ENCODE measurements around the gene TFF1.

Gene TFF1

DNA sequence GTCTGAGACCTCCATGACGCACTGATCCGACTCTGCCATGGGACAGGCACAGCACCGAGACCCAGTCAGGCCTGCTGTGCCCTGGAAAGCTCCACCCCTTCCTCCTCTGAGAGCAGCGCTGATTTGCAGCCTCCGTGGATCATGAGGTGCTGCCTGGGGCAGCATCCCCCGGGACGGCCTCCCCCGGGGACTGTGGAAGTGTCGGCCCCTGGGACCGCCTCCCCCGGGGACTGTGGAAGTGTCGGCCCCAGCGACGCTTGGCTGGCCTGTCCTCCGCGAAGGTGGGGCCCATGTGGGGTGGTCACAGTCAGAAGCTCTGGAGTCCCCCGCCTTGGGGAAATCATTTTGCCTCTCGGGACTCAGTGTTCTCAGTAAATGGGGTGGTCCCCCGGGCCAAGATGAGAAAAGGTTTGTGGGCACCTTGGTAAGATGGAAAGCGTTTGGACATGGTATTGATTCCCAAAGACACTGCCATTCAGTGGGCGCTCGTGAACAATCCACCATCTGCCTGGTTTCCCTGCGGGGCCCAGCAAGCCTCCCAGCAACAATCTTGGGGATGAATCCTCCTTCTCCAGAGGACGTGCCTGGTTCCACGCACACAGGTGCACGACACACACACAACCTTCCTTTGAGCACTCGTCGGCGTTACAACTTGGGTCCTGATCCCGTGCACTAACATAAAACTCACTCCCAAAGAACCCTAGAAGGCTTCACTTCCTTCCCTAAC lies 18.6 kb downstream of the TFF1 start:
- no peak overlapping the region for H3K4me3 ChIP-seq (ENCODE audit: low read depth in 1 of 2, low read length in 2 of 2)
- H3K36me3 ChIP-seq (ENCODE audit: control insufficient read depth in 1 of 2, insufficient read depth in 2 of 2, low read length in 2 of 2): no peaks in the 10 kb centered on the region
- H3K27ac ChIP-seq (ENCODE audit: low read depth, low read length): no peak overlapping the region
- no peaks in the 10 kb centered on the region for H3K27me3 ChIP-seq (ENCODE audit: control insufficient read depth in 1 of 2, insufficient read depth in 2 of 2, low read length in 2 of 2)
- H3K4me1 ChIP-seq (ENCODE audit: control insufficient read depth in 1 of 2, insufficient read depth in 2 of 2, low read length in 2 of 2): no peaks in the 10 kb centered on the region
- H3K9ac ChIP-seq (ENCODE audit: low read depth in 1 of 2, low read length in 2 of 2): no peak overlapping the region
- H3K9me3 ChIP-seq (ENCODE audit: control insufficient read depth in 1 of 2, low read length in 2 of 2): no peaks in the 10 kb centered on the region

DNA sequence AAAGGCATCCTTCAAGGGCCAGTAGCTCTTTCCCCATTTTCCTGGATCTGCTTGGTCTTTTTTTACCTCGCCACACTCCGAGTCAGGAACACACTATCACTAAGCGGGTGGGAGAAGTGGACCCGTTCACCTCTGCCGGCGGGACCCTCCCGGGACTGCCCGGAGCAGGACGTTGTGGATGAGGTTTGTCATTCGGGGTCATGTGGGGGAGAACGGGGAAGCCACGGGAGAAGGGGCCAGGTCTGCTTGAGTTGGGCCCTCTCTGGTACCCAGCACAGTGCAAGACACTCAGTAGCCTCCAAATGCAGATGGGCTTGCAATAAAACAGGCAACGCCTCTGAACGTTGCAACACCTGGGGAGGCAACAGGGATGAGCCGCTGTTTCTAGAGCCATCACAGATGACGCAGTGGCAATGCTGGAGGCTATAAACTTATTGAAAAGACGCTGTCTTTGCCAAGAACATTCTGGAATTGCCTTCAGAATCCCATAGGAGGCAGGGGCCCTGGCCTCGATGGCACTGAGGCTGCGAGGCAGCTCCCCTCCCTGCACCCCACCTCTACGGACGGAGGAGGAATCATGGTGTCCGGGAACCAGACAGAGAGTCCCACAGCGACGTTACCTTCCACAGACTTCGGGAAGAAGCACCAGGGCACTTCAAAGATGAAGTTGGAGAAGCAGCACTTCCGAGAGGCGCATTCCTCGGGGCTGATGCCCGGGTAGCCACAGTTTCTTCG lies 19.3 kb downstream of the TFF1 start:
- no peak overlapping the region for H3K4me3 ChIP-seq (ENCODE audit: low read depth in 1 of 2, low read length in 2 of 2)

DNA sequence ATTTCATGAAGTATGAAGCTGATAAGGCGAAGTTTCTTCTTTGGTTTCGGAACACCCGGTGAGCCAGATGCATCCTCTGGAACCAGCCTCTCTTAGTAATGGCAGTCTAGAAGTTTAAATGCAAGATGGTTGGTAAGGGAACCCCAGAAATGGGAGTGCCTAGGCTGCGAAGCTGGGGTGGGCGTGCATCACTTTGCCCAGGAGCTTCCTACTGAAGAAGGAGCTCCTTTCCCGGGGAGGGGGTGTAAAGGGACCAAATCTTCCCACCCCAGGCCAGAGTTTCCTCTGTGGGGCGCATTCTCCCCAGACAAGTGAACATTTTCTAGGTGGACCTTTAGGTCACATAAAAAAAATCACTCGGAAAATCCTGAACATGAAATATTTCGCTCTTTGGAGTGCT lies 19.9 kb downstream of the TFF1 start:
- Histone ChIP-seq H3K9ac (ENCODE audit: low read depth in 1 of 2, low read length in 2 of 2) (no peak overlapping the region), H3K36me3 (ENCODE audit: control insufficient read depth in 1 of 2, insufficient read depth in 2 of 2, low read length in 2 of 2) (no peaks in the 10 kb centered on the region), H3K9me3 (ENCODE audit: control insufficient read depth in 1 of 2, low read length in 2 of 2) (no peaks in the 10 kb centered on the region), H3K27ac (ENCODE audit: low read depth, low read length) (no peak overlapping the region), H3K27me3 (ENCODE audit: control insufficient read depth in 1 of 2, insufficient read depth in 2 of 2, low read length in 2 of 2) (no peaks in the 10 kb centered on the region), H3K4me3 (ENCODE audit: low read depth in 1 of 2, low read length in 2 of 2) (no peak overlapping the region), H3K4me1 (ENCODE audit: control insufficient read depth in 1 of 2, insufficient read depth in 2 of 2, low read length in 2 of 2) (no peaks in the 10 kb centered on the region)

More for the DNA sequence above, 19.3 kb downstream of the TFF1 start:
- no peaks in the 10 kb centered on the region for H3K4me1 ChIP-seq (ENCODE audit: control insufficient read depth in 1 of 2, insufficient read depth in 2 of 2, low read length in 2 of 2)
- no peak overlapping the region for H3K9ac ChIP-seq (ENCODE audit: low read depth in 1 of 2, low read length in 2 of 2)
- no peaks in the 10 kb centered on the region for H3K27me3 ChIP-seq (ENCODE audit: control insufficient read depth in 1 of 2, insufficient read depth in 2 of 2, low read length in 2 of 2)
- no peaks in the 10 kb centered on the region for H3K36me3 ChIP-seq (ENCODE audit: control insufficient read depth in 1 of 2, insufficient read depth in 2 of 2, low read length in 2 of 2)
- no peak overlapping the region for H3K27ac ChIP-seq (ENCODE audit: low read depth, low read length)
- no peaks in the 10 kb centered on the region for H3K9me3 ChIP-seq (ENCODE audit: control insufficient read depth in 1 of 2, low read length in 2 of 2)

DNA sequence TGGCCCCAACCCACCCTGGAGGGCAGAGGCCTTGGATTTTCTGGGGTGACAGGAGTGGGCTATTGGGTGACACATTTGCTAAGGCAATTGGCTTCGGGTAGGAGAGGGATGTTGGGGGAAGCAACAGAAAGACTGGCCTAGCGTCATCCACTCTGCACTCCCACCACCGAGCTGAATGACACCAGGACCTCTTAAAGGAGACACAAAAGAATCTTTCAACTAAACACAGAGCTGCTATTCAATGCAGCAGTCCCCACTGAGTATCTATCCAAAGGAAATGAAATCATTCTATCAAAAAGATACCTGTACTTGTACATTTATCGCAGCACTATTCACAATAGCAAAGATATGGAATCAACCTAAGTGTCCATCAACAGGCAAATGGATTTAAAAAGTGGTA lies 21.7 kb downstream of the TFF1 start:
- no peaks in the 10 kb centered on the region for H3K27me3 ChIP-seq (ENCODE audit: control insufficient read depth in 1 of 2, insufficient read depth in 2 of 2, low read length in 2 of 2)
- H3K4me1 ChIP-seq (ENCODE audit: control insufficient read depth in 1 of 2, insufficient read depth in 2 of 2, low read length in 2 of 2): no peaks in the 10 kb centered on the region
- H3K4me3 ChIP-seq (ENCODE audit: low read depth in 1 of 2, low read length in 2 of 2): no peak overlapping the region
- H3K9ac ChIP-seq (ENCODE audit: low read depth in 1 of 2, low read length in 2 of 2): no peak overlapping the region
- no peak overlapping the region for H3K27ac ChIP-seq (ENCODE audit: low read depth, low read length)
- H3K36me3 ChIP-seq (ENCODE audit: control insufficient read depth in 1 of 2, insufficient read depth in 2 of 2, low read length in 2 of 2): no peaks in the 10 kb centered on the region
- no peaks in the 10 kb centered on the region for H3K9me3 ChIP-seq (ENCODE audit: control insufficient read depth in 1 of 2, low read length in 2 of 2)

DNA sequence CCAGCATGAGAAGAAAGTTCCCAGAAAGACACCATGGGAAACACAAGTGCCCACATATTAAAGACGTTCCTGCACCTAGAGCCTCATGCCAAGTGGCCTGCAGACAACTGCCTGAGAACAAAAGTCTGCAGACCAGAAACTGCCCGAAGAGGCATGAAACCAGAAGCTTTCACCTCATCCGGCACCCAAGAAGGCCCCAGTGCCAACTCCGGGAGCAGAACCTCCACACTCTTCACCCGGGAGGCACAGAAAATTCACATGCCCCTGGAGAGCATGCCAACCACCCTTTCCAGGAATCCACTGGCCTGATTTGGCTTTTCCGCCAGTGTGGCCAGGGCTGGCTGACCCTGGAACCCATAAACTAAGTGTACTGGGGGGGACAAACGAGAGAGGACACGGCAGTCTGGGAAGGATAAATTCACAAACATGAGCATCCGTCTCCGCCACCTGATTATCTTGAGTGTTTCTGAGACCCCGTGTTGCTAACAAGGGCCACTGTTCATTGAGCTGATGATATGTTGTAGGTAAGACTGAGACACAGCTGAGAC lies 22.3 kb downstream of the TFF1 start:
- no peaks in the 10 kb centered on the region for H3K9me3 ChIP-seq (ENCODE audit: control insufficient read depth in 1 of 2, low read length in 2 of 2)
- H3K9ac ChIP-seq (ENCODE audit: low read depth in 1 of 2, low read length in 2 of 2): no peak overlapping the region
- no peaks in the 10 kb centered on the region for H3K27me3 ChIP-seq (ENCODE audit: control insufficient read depth in 1 of 2, insufficient read depth in 2 of 2, low read length in 2 of 2)
- H3K36me3 ChIP-seq (ENCODE audit: control insufficient read depth in 1 of 2, insufficient read depth in 2 of 2, low read length in 2 of 2): no peaks in the 10 kb centered on the region
- H3K27ac ChIP-seq (ENCODE audit: low read depth, low read length): no peak overlapping the region
- no peak overlapping the region for H3K4me3 ChIP-seq (ENCODE audit: low read depth in 1 of 2, low read length in 2 of 2)
- H3K4me1 ChIP-seq (ENCODE audit: control insufficient read depth in 1 of 2, insufficient read depth in 2 of 2, low read length in 2 of 2): no peaks in the 10 kb centered on the region

DNA sequence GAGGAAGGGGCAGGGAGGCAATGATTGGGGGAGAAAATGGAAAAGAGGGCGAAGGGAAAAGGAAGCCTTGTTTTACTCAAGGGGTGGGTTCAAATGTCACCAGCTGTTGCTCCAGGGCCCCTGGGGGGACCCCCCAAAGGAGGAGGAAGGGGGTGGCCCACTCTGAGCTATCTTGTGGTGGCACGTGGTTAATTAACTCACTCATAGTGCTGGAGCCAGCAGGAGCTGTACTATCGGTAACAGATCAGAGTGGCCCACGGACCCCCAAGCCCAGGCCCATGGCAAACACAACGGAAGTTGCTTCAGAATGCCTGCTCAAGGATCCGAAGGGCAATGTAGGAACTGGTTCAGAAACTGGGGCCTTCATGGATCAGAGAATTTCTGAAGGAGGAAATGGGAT lies 22.8 kb downstream of the TFF1 start:
- no peak overlapping the region for H3K27ac ChIP-seq (ENCODE audit: low read depth, low read length)
- H3K36me3 ChIP-seq (ENCODE audit: control insufficient read depth in 1 of 2, insufficient read depth in 2 of 2, low read length in 2 of 2): no peaks in the 10 kb centered on the region
- no peak overlapping the region for H3K4me3 ChIP-seq (ENCODE audit: low read depth in 1 of 2, low read length in 2 of 2)
- no peaks in the 10 kb centered on the region for H3K27me3 ChIP-seq (ENCODE audit: control insufficient read depth in 1 of 2, insufficient read depth in 2 of 2, low read length in 2 of 2)
- no peak overlapping the region for H3K9ac ChIP-seq (ENCODE audit: low read depth in 1 of 2, low read length in 2 of 2)
- peaks cover 0 to under 1% of the 10 kb centered on the region in 2 donors for H3K4me1 ChIP-seq (ENCODE audit: control insufficient read depth in 1 of 2, insufficient read depth in 2 of 2, low read length in 2 of 2)
- no peaks in the 10 kb centered on the region for H3K9me3 ChIP-seq (ENCODE audit: control insufficient read depth in 1 of 2, low read length in 2 of 2)

DNA sequence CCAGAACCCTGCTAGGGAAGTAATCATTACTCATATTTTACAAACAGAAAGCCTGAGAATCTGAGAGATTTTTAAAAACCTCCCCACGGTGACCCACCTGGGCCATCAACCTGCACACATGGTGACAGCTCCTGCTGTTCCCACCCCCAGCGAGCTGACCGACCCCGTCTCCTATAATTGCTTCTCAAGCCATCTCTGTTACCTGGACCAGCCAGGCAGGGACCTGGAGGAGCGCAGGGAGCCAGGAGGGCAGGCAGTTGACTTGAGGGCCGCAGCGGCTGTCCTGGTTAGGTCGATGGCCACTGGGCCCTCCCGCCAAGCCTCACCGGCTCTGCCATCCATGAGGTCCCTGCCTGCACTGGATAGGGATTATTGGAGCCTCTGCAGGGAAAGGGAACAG lies 23.2 kb downstream of the TFF1 start:
- H3K9me3 ChIP-seq (ENCODE audit: control insufficient read depth in 1 of 2, low read length in 2 of 2): no peaks in the 10 kb centered on the region
- no peak overlapping the region for H3K27ac ChIP-seq (ENCODE audit: low read depth, low read length)
- no peak overlapping the region for H3K9ac ChIP-seq (ENCODE audit: low read depth in 1 of 2, low read length in 2 of 2)
- no peak overlapping the region for H3K4me3 ChIP-seq (ENCODE audit: low read depth in 1 of 2, low read length in 2 of 2)
- no peaks in the 10 kb centered on the region for H3K27me3 ChIP-seq (ENCODE audit: control insufficient read depth in 1 of 2, insufficient read depth in 2 of 2, low read length in 2 of 2)
- no peaks in the 10 kb centered on the region for H3K36me3 ChIP-seq (ENCODE audit: control insufficient read depth in 1 of 2, insufficient read depth in 2 of 2, low read length in 2 of 2)
- H3K4me1 ChIP-seq (ENCODE audit: control insufficient read depth in 1 of 2, insufficient read depth in 2 of 2, low read length in 2 of 2): peaks cover 2 to 5% of the 10 kb centered on the region in 2 donors

DNA sequence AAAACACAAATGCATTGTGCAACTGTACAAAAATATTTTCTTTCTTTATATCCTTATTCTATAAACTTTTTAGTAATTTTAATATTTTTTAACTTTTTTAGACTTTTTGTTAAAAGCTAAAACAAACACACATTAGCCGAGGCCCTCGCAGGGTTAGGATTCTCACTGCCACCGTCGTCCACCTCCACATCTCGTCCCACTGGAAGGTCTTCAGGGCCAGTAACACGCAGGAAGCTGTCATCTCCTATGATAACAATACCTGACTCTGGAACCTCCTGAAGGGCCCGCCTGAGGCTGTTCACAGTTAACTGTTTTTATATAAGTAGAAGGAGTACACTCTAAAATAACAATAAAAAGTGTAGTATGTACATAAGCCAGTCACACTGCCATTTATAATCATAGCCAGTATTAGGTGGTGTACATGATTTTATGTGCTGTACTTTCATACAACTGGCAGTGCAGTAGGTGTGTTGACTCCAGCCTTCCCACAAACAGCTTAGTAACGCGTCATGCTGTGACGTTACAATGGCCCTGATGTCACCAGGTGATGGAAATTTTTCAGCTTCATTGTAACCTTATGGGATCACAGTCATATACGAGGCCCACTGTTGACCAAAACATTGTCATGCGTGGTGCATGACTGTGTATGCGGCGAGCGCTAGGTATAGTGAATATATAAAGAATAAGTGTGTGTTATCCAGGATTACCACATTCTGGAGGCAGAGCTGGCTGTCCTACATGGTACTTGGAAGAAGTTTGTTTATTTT lies 24.4 kb downstream of the TFF1 start:
- Histone ChIP-seq H3K9ac (ENCODE audit: low read depth in 1 of 2, low read length in 2 of 2) (no peak overlapping the region), H3K27me3 (ENCODE audit: control insufficient read depth in 1 of 2, insufficient read depth in 2 of 2, low read length in 2 of 2) (no peaks in the 10 kb centered on the region), H3K27ac (ENCODE audit: low read depth, low read length) (no peak overlapping the region), H3K36me3 (ENCODE audit: control insufficient read depth in 1 of 2, insufficient read depth in 2 of 2, low read length in 2 of 2) (no peaks in the 10 kb centered on the region), H3K9me3 (ENCODE audit: control insufficient read depth in 1 of 2, low read length in 2 of 2) (no peaks in the 10 kb centered on the region), H3K4me3 (ENCODE audit: low read depth in 1 of 2, low read length in 2 of 2) (no peak overlapping the region), H3K4me1 (ENCODE audit: control insufficient read depth in 1 of 2, insufficient read depth in 2 of 2, low read length in 2 of 2) (peaks cover 7 to 11% of the 10 kb centered on the region in 2 donors)

DNA sequence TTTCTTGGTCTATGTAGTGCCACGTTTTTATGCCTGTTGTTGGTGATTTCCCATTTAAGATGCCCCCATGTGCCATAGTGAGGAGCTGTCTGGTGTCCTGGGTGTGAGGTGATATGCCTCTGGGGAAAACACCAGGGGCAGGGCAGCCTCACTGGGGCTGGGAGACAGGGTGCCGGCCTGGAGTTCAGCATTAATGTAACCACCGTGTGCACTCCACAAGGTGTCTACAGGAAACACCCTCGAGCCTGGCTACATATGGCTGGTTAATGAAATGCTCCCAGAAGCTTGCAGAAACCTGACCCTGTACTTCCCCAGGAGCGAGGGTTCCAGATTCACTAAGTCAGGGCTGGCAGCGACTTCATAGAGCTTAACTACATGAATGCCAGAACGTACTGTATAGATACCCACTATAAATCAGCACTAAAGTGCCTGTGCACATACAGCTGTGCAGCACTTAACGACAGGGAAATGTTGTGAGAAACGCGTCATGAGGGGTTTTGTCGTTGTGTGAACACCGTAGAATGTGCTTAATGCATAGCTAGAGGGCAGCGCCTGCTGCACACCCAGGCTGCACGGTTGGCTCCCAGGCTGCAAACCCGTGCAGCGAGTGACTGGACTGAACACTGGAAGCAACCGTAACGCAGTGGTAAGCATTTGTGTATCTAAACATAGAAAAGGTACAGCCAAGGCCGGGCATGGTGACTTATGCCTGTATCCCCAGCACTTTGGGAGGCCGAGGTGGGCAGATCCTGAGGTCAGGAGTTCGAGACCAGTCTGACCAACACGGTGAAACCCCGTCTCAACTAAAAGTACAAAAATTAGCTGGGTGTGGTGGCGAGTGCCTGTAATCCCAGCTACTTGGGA lies 25.9 kb downstream of the TFF1 start:
- Histone ChIP-seq H3K9me3 (ENCODE audit: control insufficient read depth in 1 of 2, low read length in 2 of 2) (no peaks in the 10 kb centered on the region), H3K27ac (ENCODE audit: low read depth, low read length) (no peak overlapping the region), H3K4me3 (ENCODE audit: low read depth in 1 of 2, low read length in 2 of 2) (no peak overlapping the region), H3K27me3 (ENCODE audit: control insufficient read depth in 1 of 2, insufficient read depth in 2 of 2, low read length in 2 of 2) (no peaks in the 10 kb centered on the region), H3K9ac (ENCODE audit: low read depth in 1 of 2, low read length in 2 of 2) (no peak overlapping the region), H3K36me3 (ENCODE audit: control insufficient read depth in 1 of 2, insufficient read depth in 2 of 2, low read length in 2 of 2) (no peaks in the 10 kb centered on the region), H3K4me1 (ENCODE audit: control insufficient read depth in 1 of 2, insufficient read depth in 2 of 2, low read length in 2 of 2) (peaks cover 7 to 11% of the 10 kb centered on the region in 2 donors)

Data from duodenal mucosa (tissue), 2 donors.